Stimulated activated CD4-positive, alpha-beta T cell treated with anti-CD3 and anti-CD28 coated beads, Interleukin-1b, Interleukin-23, amount 100 ng/mL, for 24 hours (primary cell): ENCODE results near the gene TMEM233.
A peak's percentile ranks its signal among the peaks of the same experiment; 100 is the strongest.

Source experiments
- DNase-seq, 4 experiments: peaks; one replicate each; pipeline ENCODE4 v3.0.0-alpha.2; 2020; ENCODE audit warnings: low read depth in 4 of 4, low spot score in 1 of 4

TMEM233 gene

DNA sequence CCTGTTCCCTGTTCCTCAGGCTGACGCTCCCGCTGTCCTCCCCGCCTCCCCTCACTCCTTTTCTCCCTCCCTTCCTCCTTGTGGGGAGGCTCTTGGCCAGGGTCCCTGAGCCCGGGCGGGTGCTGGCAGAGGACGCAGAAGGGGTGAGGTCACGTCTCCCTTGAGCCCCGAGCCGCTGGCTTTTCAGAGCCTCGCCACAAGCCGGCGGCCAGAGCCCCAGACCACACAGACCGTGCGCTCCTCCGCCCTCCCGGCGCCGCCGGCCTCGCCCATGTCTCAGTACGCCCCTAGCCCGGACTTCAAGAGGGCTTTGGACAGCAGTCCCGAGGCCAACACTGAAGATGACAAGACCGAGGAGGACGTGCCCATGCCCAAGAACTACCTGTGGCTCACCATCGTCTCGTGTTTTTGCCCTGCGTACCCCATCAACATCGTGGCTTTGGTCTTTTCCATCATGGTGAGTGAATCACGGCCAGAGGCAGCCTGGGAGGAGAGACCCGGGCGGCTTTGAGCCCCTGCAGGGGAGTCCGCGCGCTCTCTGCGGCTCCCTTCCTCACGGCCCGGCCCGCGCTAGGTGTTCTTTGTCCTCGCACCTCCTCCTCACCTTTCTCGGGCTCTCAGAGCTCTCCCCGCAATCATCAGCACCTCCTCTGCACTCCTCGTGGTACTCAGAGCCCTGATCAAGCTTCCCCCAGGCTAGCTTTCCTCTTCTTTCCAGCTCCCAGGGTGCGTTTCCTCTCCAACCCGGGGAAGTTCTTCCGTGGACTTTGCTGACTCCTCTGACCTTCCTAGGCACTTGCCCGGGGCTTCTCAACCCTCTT lies at the start of gene TMEM233:
TSS of gene TMEM233 (plus strand) at position 197 of the 821 bp plus-strand sequence. CDS start at position 272, 75 bp downstream.
- DNase-seq = no peak

DNA sequence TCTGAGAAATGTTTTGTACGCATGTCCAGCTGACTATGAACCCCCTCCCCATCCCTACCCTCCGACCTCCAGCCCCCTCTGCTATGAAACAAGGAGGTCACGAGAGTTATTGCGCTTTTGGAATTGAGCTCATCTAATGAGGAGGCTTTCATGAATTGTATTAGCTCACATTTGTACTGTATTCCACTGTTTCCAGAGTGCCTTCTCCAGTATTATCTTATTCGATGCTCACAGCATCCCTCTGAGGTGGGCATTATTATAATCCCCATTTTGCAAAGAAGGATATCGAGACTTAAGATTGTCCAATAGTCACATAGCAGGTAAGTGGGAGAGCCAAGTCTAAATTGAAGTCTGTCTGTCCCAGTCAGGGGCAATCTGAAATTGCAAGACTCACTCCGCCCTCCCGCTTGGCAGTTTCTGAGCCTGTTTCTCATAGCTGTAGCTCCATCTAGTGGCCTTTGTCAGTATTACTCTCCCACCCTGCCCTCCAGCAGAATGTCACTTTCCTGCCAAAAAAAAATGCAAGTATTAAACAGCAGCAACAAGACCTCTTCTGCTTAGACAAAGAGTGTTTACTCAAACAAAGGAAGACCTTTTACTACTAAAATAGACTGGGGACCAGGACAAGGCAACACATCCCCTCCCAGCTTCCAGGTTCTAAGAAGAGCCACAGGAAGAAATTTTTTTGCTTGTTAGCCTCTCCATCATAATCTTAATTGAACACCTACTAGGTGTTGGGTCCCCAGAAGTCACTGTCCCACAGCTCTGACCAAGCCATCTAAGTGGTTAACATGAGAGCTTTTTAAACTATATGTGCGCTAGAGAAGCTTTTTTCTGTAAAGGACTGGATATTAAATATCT lies 48.6 kb upstream of the TMEM233 start:
- DNase-seq = peak; percentile 30 to 58 (median 34)

DNA sequence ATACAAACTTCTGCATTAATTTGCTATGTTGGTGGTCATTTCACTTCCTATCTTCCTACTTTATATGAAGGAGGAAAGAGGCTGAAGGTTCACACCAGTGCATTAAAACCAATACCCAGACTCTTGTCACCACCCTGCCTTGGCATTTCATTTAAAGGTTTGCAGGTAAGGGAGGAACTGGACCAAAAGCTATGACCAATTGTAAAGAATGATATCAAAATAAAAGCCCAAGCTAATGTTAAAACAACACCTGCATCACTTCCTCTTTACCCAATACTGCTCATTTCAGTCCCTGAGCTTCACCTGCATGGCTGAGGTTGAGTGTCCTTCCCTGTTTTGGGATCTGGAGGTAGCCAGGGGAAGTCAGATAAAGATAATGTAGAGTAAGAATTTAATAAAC lies 47.2 kb upstream of the TMEM233 start:
- DNase-seq = no peak

DNA sequence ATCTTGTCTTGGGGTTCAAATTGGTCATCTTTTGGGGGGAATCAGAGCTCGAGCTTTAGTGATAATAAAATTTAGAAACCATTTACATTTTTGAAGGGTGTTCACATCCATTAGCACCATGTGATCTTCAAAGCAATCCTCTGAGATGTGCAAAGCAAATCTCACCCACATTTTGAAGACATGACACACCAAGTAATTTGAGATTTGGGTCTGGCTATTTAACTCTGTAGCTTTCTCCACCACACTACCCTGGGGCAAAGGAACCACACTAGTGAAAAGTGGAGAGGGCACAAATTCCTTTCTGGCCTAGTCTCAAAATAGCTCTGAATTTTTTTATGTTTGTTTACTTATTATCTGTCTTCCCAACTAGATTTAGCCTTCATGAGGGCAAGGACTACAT lies 46.6 kb upstream of the TMEM233 start:
- no peak for DNase-seq

DNA sequence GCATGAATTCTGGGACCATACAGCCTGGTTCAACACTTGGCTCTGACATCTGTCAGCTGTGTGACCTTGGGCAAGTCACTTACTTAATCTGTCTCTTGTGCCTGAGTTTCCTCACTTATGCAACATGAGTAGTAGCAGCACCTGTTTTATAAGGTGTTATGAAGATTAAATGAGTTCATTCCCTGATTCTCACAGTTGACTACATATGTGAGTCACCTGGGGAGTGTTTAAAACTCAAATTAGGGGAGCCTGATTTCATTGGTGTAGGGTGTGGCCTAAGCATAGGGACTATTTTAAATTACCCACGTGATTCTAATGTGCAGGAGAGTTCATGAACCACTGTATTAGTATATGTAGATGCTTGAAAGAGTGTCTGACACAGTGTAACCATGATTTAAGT lies 36.7 kb upstream of the TMEM233 start:
- no peak for DNase-seq

GRCh38 chr12:119565404-119565803 lies 28.2 kb upstream of the TMEM233 start:
- no peak for DNase-seq

DNA sequence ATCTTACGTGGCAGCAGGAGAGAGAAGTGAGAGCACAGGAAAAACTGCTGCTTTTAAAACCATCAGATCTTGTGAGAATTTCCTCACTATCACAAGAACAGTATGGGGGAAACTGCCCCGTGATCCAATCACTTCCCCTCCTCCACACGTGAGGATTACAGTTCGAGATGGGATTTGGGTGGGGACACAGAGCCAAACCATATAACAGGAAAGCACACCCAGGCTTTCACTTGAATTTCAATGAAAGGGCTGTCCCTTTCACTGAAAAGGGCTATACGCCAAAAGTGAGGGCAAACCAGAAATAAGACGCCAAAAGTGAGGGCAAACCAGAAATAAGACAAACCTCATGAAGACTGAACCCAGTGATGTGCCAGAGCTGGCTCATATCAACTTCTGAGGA lies 22.8 kb upstream of the TMEM233 start:
- DNase-seq = no peak

GRCh38 chr12:119573086-119573485 lies 20.5 kb upstream of the TMEM233 start:
- DNase-seq = no peak

GRCh38 chr12:119574255-119574654 lies 19.3 kb upstream of the TMEM233 start:
- no peak for DNase-seq

DNA sequence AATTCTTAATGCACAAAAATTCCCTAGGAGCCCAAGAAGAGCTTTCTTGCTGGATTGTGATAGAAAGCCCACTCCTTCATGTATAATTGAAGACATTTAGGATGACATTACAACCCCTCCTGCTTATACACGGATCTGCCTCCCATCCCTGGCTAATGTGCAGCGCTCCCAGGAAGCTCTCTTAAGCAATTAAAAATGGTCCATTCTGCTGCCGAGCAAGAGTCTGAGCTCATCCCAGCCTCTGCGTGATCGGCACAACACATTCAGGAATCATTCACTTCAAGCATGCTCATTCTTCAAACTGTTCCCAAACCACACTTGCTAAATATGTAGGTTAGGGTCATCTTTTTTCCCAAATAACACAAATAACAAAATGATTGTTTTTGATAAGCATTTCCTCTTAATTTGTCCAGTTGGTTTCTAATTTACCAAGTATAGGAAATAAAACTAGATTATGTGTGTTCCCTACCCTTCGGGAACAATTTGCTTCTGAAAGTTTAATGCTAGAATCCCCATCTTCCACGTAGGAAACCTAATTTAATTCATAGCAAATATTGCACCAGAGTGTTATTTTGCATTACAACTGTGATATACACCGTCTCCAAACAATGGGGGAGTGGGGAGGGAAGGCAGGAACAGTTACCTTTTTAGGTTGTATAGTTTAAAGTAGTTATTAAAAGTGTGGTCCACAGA lies 17.3 kb upstream of the TMEM233 start:
- no peak for DNase-seq

DNA sequence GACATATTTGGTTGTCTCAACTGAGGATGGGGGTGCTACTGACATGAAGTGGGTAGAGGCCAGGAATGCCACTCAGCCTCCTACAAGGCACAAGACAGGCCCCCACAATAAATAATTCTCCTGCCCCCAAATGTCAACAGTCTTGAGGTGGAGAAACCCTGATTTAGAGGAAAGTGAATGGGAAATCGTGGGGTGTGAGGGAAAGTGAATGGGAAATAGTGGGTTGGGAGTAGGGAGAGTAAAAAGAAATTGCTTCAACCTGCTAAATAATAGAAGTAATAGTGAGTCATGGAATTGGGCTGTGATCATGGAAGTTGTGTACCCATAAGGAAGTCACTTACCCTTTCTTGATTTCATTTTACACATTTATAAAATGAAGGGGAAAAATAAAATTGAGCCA lies 16.7 kb upstream of the TMEM233 start:
- DNase-seq = no peak

DNA sequence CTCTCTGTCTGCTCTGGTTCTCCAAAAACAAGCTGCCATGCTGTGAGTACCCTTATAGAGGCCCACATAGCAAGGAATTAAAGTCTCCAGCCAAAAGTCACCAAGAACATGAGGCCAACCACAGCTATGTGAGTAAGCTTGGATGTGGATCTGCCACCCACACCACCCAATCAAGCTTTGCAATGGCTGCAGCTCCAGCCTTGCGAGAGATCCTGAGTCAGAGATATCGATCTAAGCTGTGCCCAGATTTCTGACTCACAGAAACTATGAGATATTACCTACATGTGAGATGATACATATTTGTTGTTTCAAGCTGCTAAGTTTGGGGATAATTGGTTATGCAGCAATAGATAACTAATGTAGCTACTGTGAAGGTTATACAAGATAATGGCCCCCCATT lies 15.5 kb upstream of the TMEM233 start:
- peak in 1 of 4 experiments; percentile 11 for DNase-seq

DNA sequence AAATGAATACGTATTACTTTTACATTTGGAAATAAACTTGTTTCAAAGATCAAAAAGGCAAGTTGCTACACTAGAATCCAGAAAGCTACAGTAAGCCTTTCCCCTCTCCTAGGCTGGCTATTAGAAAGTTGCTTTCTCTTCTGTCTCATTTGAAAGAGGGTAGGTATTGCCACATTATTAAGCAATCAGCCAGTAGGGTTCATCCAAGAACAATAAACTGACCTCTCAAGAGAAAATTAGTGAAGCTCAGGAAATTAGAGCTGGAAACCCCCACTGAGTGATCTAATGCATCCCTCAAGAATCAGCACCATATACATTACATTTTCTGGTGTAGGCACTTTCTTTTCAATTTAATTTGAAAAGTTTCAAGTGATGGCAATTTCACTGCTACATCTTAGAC lies 4.5 kb upstream of the TMEM233 start:
- no peak for DNase-seq

GRCh38 chr12:119589634-119590033 lies 3.9 kb upstream of the TMEM233 start:
- DNase-seq = no peak

GRCh38 chr12:119592232-119592631 lies 1.3 kb upstream of the TMEM233 start:
- DNase-seq = no peak

DNA sequence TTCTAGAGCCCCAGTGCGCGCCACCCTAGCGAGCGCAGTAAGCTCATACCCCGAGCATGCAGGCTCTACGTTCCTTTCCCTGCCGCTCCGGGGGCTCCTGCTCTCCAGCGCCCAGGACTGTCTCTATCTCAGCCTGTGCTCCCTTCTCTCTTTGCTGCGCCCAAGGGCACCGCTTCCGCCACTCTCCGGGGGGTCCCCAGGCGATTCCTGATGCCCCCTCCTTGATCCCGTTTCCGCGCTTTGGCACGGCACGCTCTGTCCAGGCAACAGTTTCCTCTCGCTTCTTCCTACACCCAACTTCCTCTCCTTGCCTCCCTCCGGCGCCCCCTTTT lies 791 bp downstream of the TMEM233 start:
- no peak for DNase-seq

DNA sequence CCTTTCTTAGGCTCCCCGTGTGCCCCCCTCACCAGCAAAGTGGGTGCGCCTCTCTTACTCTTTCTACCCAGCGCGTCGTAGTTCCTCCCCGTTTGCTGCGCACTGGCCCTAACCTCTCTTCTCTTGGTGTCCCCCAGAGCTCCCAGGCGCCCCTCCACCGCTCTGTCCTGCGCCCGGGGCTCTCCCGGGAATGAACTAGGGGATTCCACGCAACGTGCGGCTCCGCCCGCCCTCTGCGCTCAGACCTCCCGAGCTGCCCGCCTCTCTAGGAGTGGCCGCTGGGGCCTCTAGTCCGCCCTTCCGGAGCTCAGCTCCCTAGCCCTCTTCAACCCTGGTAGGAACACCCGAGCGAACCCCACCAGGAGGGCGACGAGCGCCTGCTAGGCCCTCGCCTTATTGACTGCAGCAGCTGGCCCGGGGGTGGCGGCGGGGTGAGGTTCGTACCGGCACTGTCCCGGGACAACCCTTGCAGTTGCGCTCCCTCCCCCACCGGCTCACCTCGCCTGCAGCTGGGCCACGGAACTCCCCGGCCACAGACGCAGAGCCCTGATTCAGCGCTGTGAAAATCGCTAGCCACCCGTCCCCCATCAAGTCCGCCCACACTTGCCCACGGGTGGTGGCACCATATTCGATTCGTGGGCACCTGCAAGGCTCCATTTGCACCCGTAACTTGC lies 1.3 kb downstream of the TMEM233 start:
- DNase-seq = no peak

DNA sequence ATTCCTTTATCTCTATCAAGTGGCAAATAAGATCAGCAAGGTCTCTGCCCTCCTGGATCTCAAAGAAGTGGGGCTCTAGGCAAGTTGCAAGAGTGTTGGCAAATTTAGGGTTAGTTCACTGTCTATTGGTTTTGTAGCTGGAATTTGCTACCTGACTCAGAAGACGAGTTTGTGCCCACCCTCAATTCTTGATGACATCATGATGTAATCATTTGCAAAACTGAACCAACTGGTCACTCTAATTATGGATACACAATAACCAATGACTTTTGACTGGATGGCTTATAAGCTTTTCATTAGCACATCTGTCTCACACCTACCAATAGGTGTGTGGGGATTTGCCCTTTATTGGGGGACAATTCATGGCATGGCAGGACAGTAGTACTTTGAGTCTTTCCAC lies 4.6 kb downstream of the TMEM233 start:
- no peak for DNase-seq

DNA sequence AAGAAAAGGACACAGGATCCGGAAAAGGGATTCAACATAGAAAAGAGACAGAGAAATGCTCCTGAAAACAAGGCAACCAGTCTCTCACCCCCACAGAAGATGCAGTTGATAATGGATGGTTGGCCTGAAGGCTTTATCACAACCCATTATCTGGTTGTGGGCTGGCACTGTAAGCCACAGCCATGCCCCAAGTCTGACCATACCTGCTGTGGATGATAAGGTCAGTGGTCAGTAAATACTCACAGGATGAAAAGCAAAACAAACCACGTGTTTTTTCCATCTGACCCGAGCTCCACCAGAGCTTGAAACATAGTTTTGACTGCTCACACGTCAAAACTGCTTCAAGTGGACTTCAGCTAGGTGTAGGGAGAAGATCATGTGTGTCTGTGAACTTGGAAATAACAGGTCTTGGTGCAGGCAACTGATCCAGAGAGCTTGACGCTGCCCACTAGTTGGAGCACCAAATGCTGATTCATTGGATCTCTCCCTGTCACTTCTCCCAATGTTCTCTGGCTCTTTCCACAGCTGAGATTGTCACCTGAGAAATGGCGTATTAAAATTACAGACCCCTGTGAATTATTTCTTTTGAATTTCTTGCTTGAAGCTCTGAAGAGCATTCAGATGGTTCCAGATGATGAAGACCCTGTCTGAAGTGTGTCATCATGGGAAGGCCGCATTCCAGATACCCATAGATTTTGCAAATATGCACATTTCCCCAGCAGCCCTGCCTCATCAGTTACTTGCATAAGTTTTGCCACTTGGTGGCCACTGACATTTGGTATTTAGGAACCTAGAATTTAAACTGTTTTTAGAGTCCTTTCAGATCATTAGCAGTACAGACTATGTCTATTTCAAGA lies 8.5 kb downstream of the TMEM233 start:
- no peak for DNase-seq

DNA sequence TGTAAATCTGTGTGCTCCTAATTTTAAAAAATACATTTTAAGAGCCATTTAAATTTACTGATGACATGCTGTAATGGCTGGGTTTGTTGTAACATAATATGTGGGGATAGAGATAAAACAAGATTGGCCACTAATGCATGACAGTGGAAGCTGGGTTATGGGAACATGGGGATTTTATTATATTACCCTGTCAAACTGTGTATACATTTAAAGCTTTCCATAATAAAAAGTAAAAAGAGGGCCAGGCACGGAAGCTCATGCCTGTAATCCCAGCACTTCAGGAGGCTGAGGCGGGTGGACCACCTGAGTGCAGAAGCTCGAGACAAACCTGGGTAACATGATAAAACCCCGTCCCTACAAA lies 9.1 kb downstream of the TMEM233 start:
- no peak for DNase-seq
